ENCODE results near the gene PLD6.

PLD6 gene

DNA sequence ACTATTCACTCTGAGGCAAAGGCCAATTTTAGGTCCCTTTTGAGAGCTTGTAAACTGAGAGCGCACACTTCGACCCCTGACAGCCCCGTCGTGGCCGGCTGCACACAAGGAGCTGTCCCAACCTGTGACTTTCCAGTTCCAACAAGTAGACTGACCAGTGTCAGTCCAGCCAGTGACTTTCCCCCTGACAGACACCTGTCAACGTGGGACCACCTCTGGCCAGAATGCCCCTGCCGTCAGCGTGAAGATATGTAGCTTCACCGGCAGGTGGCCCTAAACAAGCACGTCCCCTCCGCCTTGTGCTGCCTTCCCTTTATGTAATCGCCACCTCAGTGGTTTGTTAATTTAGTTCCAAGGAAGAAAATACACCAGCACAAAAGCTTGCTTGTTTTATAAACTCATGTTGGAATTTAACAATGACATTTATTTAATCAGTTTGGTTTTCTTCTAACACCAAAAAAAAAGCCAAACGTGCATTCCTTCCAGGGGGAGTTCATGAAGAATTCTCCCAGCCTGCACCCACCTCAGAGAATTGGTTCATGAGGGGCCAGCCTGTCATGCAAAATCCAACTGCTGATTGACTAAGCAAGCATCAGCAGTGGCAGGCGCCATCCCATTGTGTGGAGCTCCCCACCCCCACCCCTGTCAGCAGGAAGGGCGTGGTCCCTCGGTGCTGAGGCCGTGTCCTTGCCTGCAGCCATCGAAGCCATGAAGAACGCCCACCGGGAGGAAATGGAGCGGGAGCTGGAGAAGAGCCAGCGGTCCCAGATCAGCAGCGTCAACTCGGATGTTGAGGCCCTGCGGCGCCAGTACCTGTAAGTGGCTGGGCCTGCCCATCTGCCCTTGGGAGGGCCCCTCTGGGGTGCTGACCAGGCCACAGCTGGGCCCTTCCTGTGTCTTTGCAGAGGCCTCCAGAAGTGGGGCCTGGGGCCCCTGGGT is 33.9 kb downstream of the PLD6 start:
- Histone ChIP-seq H3K9ac (ENCODE audit: low read depth, low read length) (no peak overlapping the region), H3K4me2 (ENCODE audit: low read length) (no peak overlapping the region), H3K36me3 (ENCODE audit: insufficient read depth, low read length) (peaks cover 94% of the 10 kb centered on the region), H3K27me3 (ENCODE audit: control insufficient read depth, insufficient read depth, low read length) (no peaks in the 10 kb centered on the region), H3K4me3 (ENCODE audit: low read length) (no peak overlapping the region), H3K9me3 (replicated peaks; ENCODE audit: low read length) (no peaks in the 10 kb centered on the region), H3K4me1 (ENCODE audit: control insufficient read depth, insufficient read depth, low read length) (no peaks in the 10 kb centered on the region)

DNA sequence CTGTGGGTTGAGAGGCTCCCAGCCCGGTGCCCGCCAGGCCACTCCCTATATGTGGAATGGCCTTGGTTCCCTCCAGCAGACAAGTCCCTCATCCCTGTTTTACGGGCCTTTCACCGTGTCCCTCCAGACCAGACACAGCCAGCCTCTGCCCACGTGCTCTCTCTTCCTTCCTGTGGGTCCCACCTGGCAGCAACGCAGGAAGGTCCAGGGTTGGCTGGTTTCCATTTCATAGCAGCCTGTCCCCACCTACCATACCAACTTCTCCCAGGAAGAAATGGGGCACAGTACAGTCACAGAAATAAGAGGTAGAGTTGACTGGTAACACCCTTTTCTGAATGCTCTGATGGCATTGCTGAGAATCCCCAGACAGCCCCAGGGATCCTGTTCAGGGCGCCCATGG is 34.9 kb downstream of the PLD6 start:
- Histone ChIP-seq H3K9ac (ENCODE audit: low read depth, low read length) (no peak overlapping the region), H3K9me3 (replicated peaks; ENCODE audit: low read length) (no peaks in the 10 kb centered on the region)

DNA sequence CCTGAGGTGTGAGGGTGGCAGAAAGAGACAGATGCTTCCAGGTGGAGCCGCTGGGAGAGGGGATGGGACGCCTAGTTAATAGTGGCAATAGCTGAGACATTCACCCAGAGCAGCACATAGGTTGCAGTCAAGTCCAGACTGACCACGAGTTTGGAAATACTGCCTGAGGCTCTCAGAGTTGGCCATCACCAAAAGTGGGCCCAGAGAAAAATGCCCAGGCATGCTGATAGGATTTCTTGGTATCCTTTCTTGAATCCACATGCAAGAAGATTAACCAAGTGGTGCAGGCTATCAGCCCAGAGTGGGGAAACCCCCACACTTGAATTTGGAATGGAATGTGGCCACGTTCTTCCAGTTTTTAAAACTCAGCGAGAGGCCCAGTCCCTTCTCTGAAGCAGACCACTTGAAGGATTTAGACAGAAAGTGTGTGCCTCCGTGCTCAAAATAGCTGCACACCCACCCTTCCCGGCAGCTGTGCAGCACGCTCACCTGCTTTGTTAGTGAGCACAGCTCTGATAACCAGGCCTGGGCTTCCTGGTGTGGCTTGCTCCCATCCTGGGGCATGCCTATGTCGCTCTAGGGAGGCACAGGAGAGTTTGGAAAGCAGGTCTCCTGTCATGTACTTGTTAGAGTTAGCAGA is 35.7 kb downstream of the PLD6 start:
- H3K4me3 ChIP-seq (ENCODE audit: low read length) = no peak overlapping the region
- H3K27me3 ChIP-seq (ENCODE audit: control insufficient read depth, insufficient read depth, low read length) = no peaks in the 10 kb centered on the region
- H3K4me2 ChIP-seq (ENCODE audit: low read length) = no peak overlapping the region
- H3K36me3 ChIP-seq (ENCODE audit: insufficient read depth, low read length) = peaks cover 94% of the 10 kb centered on the region
- H3K9ac ChIP-seq (ENCODE audit: low read depth, low read length) = no peak overlapping the region
- H3K4me1 ChIP-seq (ENCODE audit: control insufficient read depth, insufficient read depth, low read length) = no peaks in the 10 kb centered on the region
- no peaks in the 10 kb centered on the region for H3K9me3 ChIP-seq (replicated peaks; ENCODE audit: low read length)

More for the DNA sequence above, 34.9 kb downstream of the PLD6 start:
- Histone ChIP-seq H3K4me1 (ENCODE audit: control insufficient read depth, insufficient read depth, low read length) (no peaks in the 10 kb centered on the region), H3K4me2 (ENCODE audit: low read length) (no peak overlapping the region), H3K27me3 (ENCODE audit: control insufficient read depth, insufficient read depth, low read length) (no peaks in the 10 kb centered on the region), H3K4me3 (ENCODE audit: low read length) (no peak overlapping the region), H3K36me3 (ENCODE audit: insufficient read depth, low read length) (peaks cover 94% of the 10 kb centered on the region)

DNA sequence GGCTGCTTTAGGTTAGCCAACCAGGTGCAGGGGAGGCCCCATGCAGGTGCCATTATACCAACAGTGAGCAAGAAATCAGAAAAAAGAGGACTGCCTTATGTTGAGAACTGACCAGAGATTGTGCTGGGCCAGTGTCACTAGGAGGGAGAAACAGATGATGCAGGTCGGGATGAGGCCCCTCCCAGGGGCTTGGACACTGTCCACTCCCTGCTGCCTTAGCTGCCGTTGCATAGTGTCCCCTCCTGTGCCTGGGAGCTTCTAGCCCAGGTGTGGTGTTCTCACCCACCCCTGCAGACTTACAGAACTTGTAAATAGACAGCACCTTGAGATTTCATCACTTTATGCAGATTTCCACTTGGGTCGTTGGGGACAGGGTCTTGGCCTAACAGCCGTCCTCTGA is 36.7 kb downstream of the PLD6 start:
- peaks cover 96% of the 10 kb centered on the region for H3K36me3 ChIP-seq (ENCODE audit: insufficient read depth, low read length)
- no peak overlapping the region for H3K4me2 ChIP-seq (ENCODE audit: low read length)
- no peak overlapping the region for H3K9ac ChIP-seq (ENCODE audit: low read depth, low read length)
- H3K4me3 ChIP-seq (ENCODE audit: low read length) = no peak overlapping the region
- no peaks in the 10 kb centered on the region for H3K4me1 ChIP-seq (ENCODE audit: control insufficient read depth, insufficient read depth, low read length)
- H3K27me3 ChIP-seq (ENCODE audit: control insufficient read depth, insufficient read depth, low read length) = no peaks in the 10 kb centered on the region
- no peaks in the 10 kb centered on the region for H3K9me3 ChIP-seq (replicated peaks; ENCODE audit: low read length)

- Histone ChIP-seq H3K36me3 (ENCODE audit: insufficient read depth, low read length) (peaks cover 96% of the 10 kb centered on the region), H3K4me3 (ENCODE audit: low read length) (no peak overlapping the region), H3K27me3 (ENCODE audit: control insufficient read depth, insufficient read depth, low read length) (no peaks in the 10 kb centered on the region), H3K9ac (ENCODE audit: low read depth, low read length) (no peak overlapping the region), H3K4me2 (ENCODE audit: low read length) (no peak overlapping the region), H3K4me1 (ENCODE audit: control insufficient read depth, insufficient read depth, low read length) (no peaks in the 10 kb centered on the region), H3K9me3 (replicated peaks; ENCODE audit: low read length) (no peaks in the 10 kb centered on the region)
Observed at GRCh38 chr17:17168401-17168800, 37.7 kb downstream of the PLD6 start.

GRCh38 chr17:17167986-17168385 is 38.1 kb downstream of the PLD6 start:
- Histone ChIP-seq H3K9ac (ENCODE audit: low read depth, low read length) (no peak overlapping the region), H3K36me3 (ENCODE audit: insufficient read depth, low read length) (peaks cover 96% of the 10 kb centered on the region)

DNA sequence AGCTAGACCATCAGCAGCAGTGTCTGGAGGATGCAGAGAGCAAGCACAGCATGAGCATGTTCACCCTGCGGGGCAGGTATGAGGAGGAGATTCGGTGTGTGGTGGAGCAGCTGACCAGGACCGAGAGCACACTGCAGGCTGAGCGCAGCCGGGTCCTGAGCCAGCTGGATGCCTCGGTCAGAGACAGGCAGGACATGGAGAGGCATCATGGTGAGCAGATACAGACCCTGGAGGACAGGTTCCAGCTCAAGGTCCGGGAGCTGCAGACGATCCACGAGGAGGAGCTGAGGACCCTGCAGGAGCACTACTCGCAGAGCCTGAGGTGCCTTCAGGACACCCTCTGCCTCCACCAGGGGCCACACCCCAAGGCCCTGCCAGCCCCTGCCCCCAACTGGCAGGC is 38.8 kb downstream of the PLD6 start:
- H3K4me3 ChIP-seq (ENCODE audit: low read length) = no peak overlapping the region
- no peaks in the 10 kb centered on the region for H3K27me3 ChIP-seq (ENCODE audit: control insufficient read depth, insufficient read depth, low read length)
- H3K4me1 ChIP-seq (ENCODE audit: control insufficient read depth, insufficient read depth, low read length) = no peaks in the 10 kb centered on the region
- H3K36me3 ChIP-seq (ENCODE audit: insufficient read depth, low read length) = peaks cover 96% of the 10 kb centered on the region
- H3K4me2 ChIP-seq (ENCODE audit: low read length) = no peak overlapping the region
- H3K9me3 ChIP-seq (replicated peaks; ENCODE audit: low read length) = no peaks in the 10 kb centered on the region
- H3K9ac ChIP-seq (ENCODE audit: low read depth, low read length) = no peak overlapping the region

More at GRCh38 chr17:17167986-17168385, 38.1 kb downstream of the PLD6 start:
- H3K4me3 ChIP-seq (ENCODE audit: low read length) = no peak overlapping the region
- H3K4me1 ChIP-seq (ENCODE audit: control insufficient read depth, insufficient read depth, low read length) = no peaks in the 10 kb centered on the region
- no peak overlapping the region for H3K4me2 ChIP-seq (ENCODE audit: low read length)
- no peaks in the 10 kb centered on the region for H3K9me3 ChIP-seq (replicated peaks; ENCODE audit: low read length)
- H3K27me3 ChIP-seq (ENCODE audit: control insufficient read depth, insufficient read depth, low read length) = no peaks in the 10 kb centered on the region

- Histone ChIP-seq H3K9ac (ENCODE audit: low read depth, low read length) (no peak overlapping the region), H3K27me3 (ENCODE audit: control insufficient read depth, insufficient read depth, low read length) (no peaks in the 10 kb centered on the region), H3K4me1 (ENCODE audit: control insufficient read depth, insufficient read depth, low read length) (no peaks in the 10 kb centered on the region), H3K4me3 (ENCODE audit: low read length) (no peak overlapping the region), H3K4me2 (ENCODE audit: low read length) (no peak overlapping the region), H3K9me3 (replicated peaks; ENCODE audit: low read length) (no peaks in the 10 kb centered on the region), H3K36me3 (ENCODE audit: insufficient read depth, low read length) (peaks cover 96% of the 10 kb centered on the region)
Observed at GRCh38 chr17:17166446-17166845, 39.7 kb downstream of the PLD6 start.

- H3K4me3 ChIP-seq (ENCODE audit: low read length) = no peak overlapping the region
- peaks cover 96% of the 10 kb centered on the region for H3K36me3 ChIP-seq (ENCODE audit: insufficient read depth, low read length)
- H3K27me3 ChIP-seq (ENCODE audit: control insufficient read depth, insufficient read depth, low read length) = no peaks in the 10 kb centered on the region
- H3K9me3 ChIP-seq (replicated peaks; ENCODE audit: low read length) = no peaks in the 10 kb centered on the region
- H3K4me2 ChIP-seq (ENCODE audit: low read length) = no peak overlapping the region
- no peaks in the 10 kb centered on the region for H3K4me1 ChIP-seq (ENCODE audit: control insufficient read depth, insufficient read depth, low read length)
- no peak overlapping the region for H3K9ac ChIP-seq (ENCODE audit: low read depth, low read length)
Observed at GRCh38 chr17:17165666-17166308, 40.3 kb downstream of the PLD6 start.

- no peaks in the 10 kb centered on the region for H3K4me1 ChIP-seq (ENCODE audit: control insufficient read depth, insufficient read depth, low read length)
- no peak overlapping the region for H3K9ac ChIP-seq (ENCODE audit: low read depth, low read length)
- H3K4me3 ChIP-seq (ENCODE audit: low read length) = no peak overlapping the region
- no peaks in the 10 kb centered on the region for H3K9me3 ChIP-seq (replicated peaks; ENCODE audit: low read length)
- H3K4me2 ChIP-seq (ENCODE audit: low read length) = no peak overlapping the region
- no peaks in the 10 kb centered on the region for H3K27me3 ChIP-seq (ENCODE audit: control insufficient read depth, insufficient read depth, low read length)
- H3K36me3 ChIP-seq (ENCODE audit: insufficient read depth, low read length) = peaks cover 99% of the 10 kb centered on the region
Observed at GRCh38 chr17:17164676-17165075, 41.5 kb downstream of the PLD6 start.

- no peak overlapping the region for H3K4me2 ChIP-seq (ENCODE audit: low read length)
- H3K36me3 ChIP-seq (ENCODE audit: insufficient read depth, low read length) = peaks cover 99% of the 10 kb centered on the region
- H3K9me3 ChIP-seq (replicated peaks; ENCODE audit: low read length) = no peaks in the 10 kb centered on the region
- no peaks in the 10 kb centered on the region for H3K4me1 ChIP-seq (ENCODE audit: control insufficient read depth, insufficient read depth, low read length)
- no peaks in the 10 kb centered on the region for H3K27me3 ChIP-seq (ENCODE audit: control insufficient read depth, insufficient read depth, low read length)
- H3K9ac ChIP-seq (ENCODE audit: low read depth, low read length) = no peak overlapping the region
- H3K4me3 ChIP-seq (ENCODE audit: low read length) = no peak overlapping the region
Observed at GRCh38 chr17:17164156-17164555, 42.0 kb downstream of the PLD6 start.

Data from skeletal muscle satellite cell (primary cell).